AG04450 (cell line): ENCODE data around the gene CAV2. TPM values are rescaled to one million over a fixed set of nuclear protein-coding genes. Genes with fewer than 3 reads are reported as not detected.

Experiments used
- CTCF ChIA-PET: fragments of 300-600, 350-600 bp; formaldehyde crosslinking; extraction: SDS; loops from one replicate; lab custom pipeline; 2022; ENCODE audit warnings: antibody characterized with exemption, inconsistent platforms; lab: Charles Lee
- POLR2A ChIA-PET: fragments of 350-600 bp; formaldehyde crosslinking; extraction: SDS; loops from one replicate; lab custom pipeline; 2021; ENCODE audit warnings: antibody characterized with exemption, inconsistent platforms; lab: Yijun Ruan, JAX
- DNase-seq: peaks from one replicate; pipeline ENCODE4 v3.0.0-alpha.2; 2011; ENCODE audit warnings: low read depth, low spot score
- H3K27ac ChIP-seq: one replicate; pipeline ENCODE4 v1.5.1; 2012; ENCODE audit warnings: low read depth, low read length, control low read depth
- H3K27me3 ChIP-seq: one replicate; pipeline ENCODE4 v1.6.0; 2012; ENCODE audit warnings: low read length; ENCODE audit not compliant: control insufficient read depth, insufficient read depth
- H3K4me3 ChIP-seq: 2 replicates; pipeline ENCODE4 v1.5.1; 2011; ENCODE audit warnings: mild to moderate bottlenecking, low read depth, low read length, control low read depth
- H3K9me3 ChIP-seq: 2 replicates; pipeline ENCODE4 v1.5.1; 2012; ENCODE audit warnings: low read length; ENCODE audit not compliant: control insufficient read depth, insufficient read depth
- polyA plus RNA-seq: library from polyadenylated mRNA; depleted of rRNA; stranded (reverse); fragments of >200 nt; gene quantifications from 2 replicates; pipeline ENCODE4 v1.2.3, GENCODE V29; 2011
- TF ChIP-seq, protein P1 (sequence below): IDR thresholded peaks from 2 replicates; pipeline ENCODE4 v1.5.1; 2011; ENCODE audit warnings: low read depth, low read length, control low read depth, inconsistent platforms

Gene CAV2
- polyA plus RNA-seq, 1 experiment = 265 TPM

DNA sequence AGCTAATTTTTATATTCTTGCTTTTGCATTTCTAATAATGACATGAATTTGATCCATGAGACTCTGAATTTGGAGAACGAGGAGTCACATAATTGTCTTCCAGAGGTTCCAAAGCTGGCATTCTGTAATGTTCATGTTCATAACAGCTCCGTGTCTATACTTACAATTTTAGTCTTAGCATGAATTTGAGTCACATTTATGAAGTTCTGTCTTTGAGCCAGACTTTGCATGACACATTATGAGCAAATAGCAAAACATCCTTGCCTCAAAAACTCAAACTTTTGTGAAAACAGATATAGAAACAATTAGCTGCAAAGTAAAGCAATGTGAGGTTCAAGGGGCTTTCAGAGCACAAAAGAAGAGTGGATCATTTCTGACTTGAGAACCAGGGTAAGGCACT is 44.5 kb upstream of the CAV2 start:
- ChIA-PET CTCF (no interaction called here), POLR2A (interaction anchor here (0.7 kb wide), 1 partner anchor 31 kb away, joined by 3 read pairs; no protein-coding TSS in a partner anchor)
- Histone ChIP-seq H3K27me3 (no peaks in the 10 kb centered on the region), H3K9me3 (no peaks in the 10 kb centered on the region; the same call in 1 of the 2 replicates), H3K27ac (no peak overlapping the region), H3K4me3 (no peak overlapping the region)
- TF ChIP-seq, protein P1, sequence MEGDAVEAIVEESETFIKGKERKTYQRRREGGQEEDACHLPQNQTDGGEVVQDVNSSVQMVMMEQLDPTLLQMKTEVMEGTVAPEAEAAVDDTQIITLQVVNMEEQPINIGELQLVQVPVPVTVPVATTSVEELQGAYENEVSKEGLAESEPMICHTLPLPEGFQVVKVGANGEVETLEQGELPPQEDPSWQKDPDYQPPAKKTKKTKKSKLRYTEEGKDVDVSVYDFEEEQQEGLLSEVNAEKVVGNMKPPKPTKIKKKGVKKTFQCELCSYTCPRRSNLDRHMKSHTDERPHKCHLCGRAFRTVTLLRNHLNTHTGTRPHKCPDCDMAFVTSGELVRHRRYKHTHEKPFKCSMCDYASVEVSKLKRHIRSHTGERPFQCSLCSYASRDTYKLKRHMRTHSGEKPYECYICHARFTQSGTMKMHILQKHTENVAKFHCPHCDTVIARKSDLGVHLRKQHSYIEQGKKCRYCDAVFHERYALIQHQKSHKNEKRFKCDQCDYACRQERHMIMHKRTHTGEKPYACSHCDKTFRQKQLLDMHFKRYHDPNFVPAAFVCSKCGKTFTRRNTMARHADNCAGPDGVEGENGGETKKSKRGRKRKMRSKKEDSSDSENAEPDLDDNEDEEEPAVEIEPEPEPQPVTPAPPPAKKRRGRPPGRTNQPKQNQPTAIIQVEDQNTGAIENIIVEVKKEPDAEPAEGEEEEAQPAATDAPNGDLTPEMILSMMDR = no peak
- no peak for DNase-seq

GRCh38 chr7:116455499-116455898 is 44.0 kb upstream of the CAV2 start:
- no peaks in the 10 kb centered on the region; the same call in 1 of the 2 replicates for H3K9me3 ChIP-seq
- no peak overlapping the region for H3K27ac ChIP-seq
- POLR2A ChIA-PET = interaction anchor here (0.7 kb wide), 1 partner anchor 31 kb away, joined by 3 read pairs; no protein-coding TSS in a partner anchor
- H3K4me3 ChIP-seq = no peak overlapping the region
- TF ChIP-seq, protein P1 = no peak
- H3K27me3 ChIP-seq = no peaks in the 10 kb centered on the region
- CTCF ChIA-PET = no interaction called here
- DNase-seq = no peak

GRCh38 chr7:116461500-116461899 is 38.0 kb upstream of the CAV2 start:
- Histone ChIP-seq H3K27ac (no peak overlapping the region), H3K4me3 (no peak overlapping the region), H3K27me3 (no peaks in the 10 kb centered on the region), H3K9me3 (no peaks in the 10 kb centered on the region)
- TF ChIP-seq, protein P1 = peak; percentile 42
- CTCF ChIA-PET = no interaction called here
- POLR2A ChIA-PET = no interaction called here
- no peak for DNase-seq

DNA sequence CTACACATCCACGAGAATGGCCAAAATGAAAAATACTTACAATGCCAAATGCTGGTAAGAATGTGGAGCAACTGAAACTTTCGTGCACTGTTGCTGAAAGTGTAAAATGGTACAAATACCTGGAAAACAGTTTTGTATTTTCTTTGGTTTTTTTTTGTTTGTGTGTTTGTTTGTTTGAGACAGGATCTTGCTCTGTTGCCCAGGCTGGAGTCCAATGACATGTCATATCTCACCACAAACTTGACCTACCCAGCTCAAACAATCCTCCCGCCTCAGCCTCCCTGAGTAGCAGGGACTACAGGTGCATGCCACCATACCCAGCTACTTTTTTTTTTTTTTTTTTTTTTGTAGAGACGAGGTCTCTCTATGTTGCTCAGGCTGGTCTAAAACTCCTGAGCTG is 35.6 kb upstream of the CAV2 start:
- POLR2A ChIA-PET = no interaction called here

GRCh38 chr7:116464375-116464774 is 35.2 kb upstream of the CAV2 start:
- POLR2A ChIA-PET = interaction anchor here (0.7 kb wide), 1 partner anchor 12 kb away, joined by 3 read pairs; no protein-coding TSS in a partner anchor
- Histone ChIP-seq H3K4me3 (no peak overlapping the region), H3K9me3 (no peaks in the 10 kb centered on the region), H3K27ac (no peak overlapping the region), H3K27me3 (no peaks in the 10 kb centered on the region)
- no peak for DNase-seq
- CTCF ChIA-PET = interaction anchor here (1.1 kb wide), 1 partner anchor 62 kb away, joined by 3 read pairs; no protein-coding TSS in a partner anchor
- TF ChIP-seq, protein P1 = no peak

More for the DNA sequence above, 35.6 kb upstream of the CAV2 start:
- DNase-seq = no peak
- Histone ChIP-seq H3K27ac (no peak overlapping the region), H3K4me3 (no peak overlapping the region), H3K9me3 (no peaks in the 10 kb centered on the region), H3K27me3 (no peaks in the 10 kb centered on the region)
- TF ChIP-seq, protein P1 = no peak
- CTCF ChIA-PET = no interaction called here
